Esophagus squamous epithelium (tissue), 4 donors: ENCODE data around the gene FGGY.

Experiments used
- CTCF ChIP-seq, 6 experiments: fragments of 450-650 bp in 4 of 6; fragments of 200-600 bp in 2 of 6; sonication (generic) in 2 of 6; IDR thresholded peaks; one replicate each; pipeline ENCODE4 v1.5.1; 2016 to 2019; ENCODE audit warnings: antibody characterized with exemption in 6 of 6, mild to moderate bottlenecking in 4 of 6, moderate library complexity in 4 of 6
- POLR2A ChIP-seq, 4 donors: fragments of 450-650 bp; IDR thresholded peaks; one replicate each; pipeline ENCODE4 v1.6.1; 2017; ENCODE audit warnings: antibody characterized with exemption in 4 of 4, mild to moderate bottlenecking in 4 of 4, moderate library complexity in 3 of 4

- TF ChIP-seq CTCF (IDR thresholded peaks at IDR 0.05) (no peak), POLR2A (IDR thresholded peaks at IDR 0.05) (no peak)
Measured at GRCh38 chr1:59739111-59739510, 442.2 kb downstream of the FGGY start.
